Lower leg skin (tissue), 4 donors: ENCODE data around the gene MAP4K1. TPM values are rescaled to one million over a fixed set of nuclear protein-coding genes. Genes with fewer than 3 reads are reported as not detected.
"Not testable (repeated sequence)": the region's sequence is repeated elsewhere in the genome, so short reads cannot be mapped to it uniquely, and the experiment has no call there.

Experiments used
- DNase-seq, 2 donors: peaks; one replicate each; pipeline ENCODE4 v3.0.0-alpha.2; 2019; ENCODE audit warnings: low spot score in 2 of 2
- H3K4me3 ChIP-seq: fragments of 200-600 bp; sonication (generic); 2 replicates; pipeline ENCODE4 v1.5.1; 2017; ENCODE audit warnings: mild to moderate bottlenecking, low read depth; ENCODE audit not compliant: poor library complexity, severe bottlenecking
- CTCF ChIP-seq, 3 donors: fragments of 450-650 bp; IDR thresholded peaks; one replicate each; pipeline ENCODE4 v1.5.1; 2016; ENCODE audit warnings: antibody characterized with exemption in 3 of 3, mild to moderate bottlenecking in 3 of 3, moderate library complexity in 2 of 3
- POLR2A ChIP-seq, 2 donors: fragments of 450-650 bp; IDR thresholded peaks; one replicate each; pipeline ENCODE4 v1.6.1; 2016 to 2017; ENCODE audit warnings: antibody characterized with exemption in 2 of 2, mild to moderate bottlenecking in 1 of 2, moderate library complexity in 1 of 2
- WGBS, 2 donors: methylation state at CpG; one replicate each; pipeline ENCODE4 v1.1.5; 2018; 5-methylcytosine and 5-hydroxymethylcytosine counted together
- intact Hi-C: fragments of 100-400 bp; cut with DNase I; formaldehyde crosslinking; loops from one replicate; pipeline ENCODE4 v1.15.0; 2023; ENCODE audit warnings: low total_unique reads
- total RNA-seq, 4 donors: library from RNA; depleted of rRNA; stranded (reverse); fragments of >200 nt; gene quantifications; one replicate each; pipeline ENCODE4 v1.1.0, GENCODE V29; 2016

Gene MAP4K1
- total RNA-seq, 4 donors from 2014 or later = 0.80 to 9.8 (median 5.6) TPM

GRCh38 chr19:38615007-38615581 lies 2.7 kb downstream of the MAP4K1 start:
- TF ChIP-seq CTCF (IDR thresholded peaks at IDR 0.05) (no peak), POLR2A (IDR thresholded peaks at IDR 0.05) (no peak)
- no peak for DNase-seq
- 74 to 82% methylated on average over 7 of the region's 7 CpGs for WGBS, 2 donors
- intact Hi-C loops = loop anchor here (10.0 kb wide), 1 partner anchor 100 kb away; no protein-coding TSS in a partner anchor
- H3K4me3 ChIP-seq = no peak overlapping the region

- intact Hi-C loops = loop anchor here (10.0 kb wide), 1 partner anchor 99 kb away; no protein-coding TSS in a partner anchor
- 78 to 85% methylated on average over 3 of the region's 3 CpGs for WGBS, 2 donors
- H3K4me3 ChIP-seq = no peak overlapping the region
- DNase-seq = no peak
- TF ChIP-seq CTCF (IDR thresholded peaks at IDR 0.05) (no peak), POLR2A (IDR thresholded peaks at IDR 0.05) (no peak)
Observed at GRCh38 chr19:38614289-38614688, 3.5 kb downstream of the MAP4K1 start.

- no peak overlapping the region for H3K4me3 ChIP-seq
- WGBS, 2 donors = 71 to 80% methylated on average over 6 of the region's 6 CpGs
- TF ChIP-seq POLR2A (IDR thresholded peaks at IDR 0.05) (no peak), CTCF (IDR thresholded peaks at IDR 0.05) (no peak)
- intact Hi-C loops = no loop called here
- no peak for DNase-seq
Observed at GRCh38 chr19:38606131-38606530, 11.6 kb downstream of the MAP4K1 start.

GRCh38 chr19:38602856-38603255 lies 14.9 kb downstream of the MAP4K1 start:
- DNase-seq, intact Hi-C loops, H3K4me3 ChIP-seq: not testable (repeated sequence)
- WGBS, 2 donors = 92 to 93% methylated on average over 5 of the region's 5 CpGs

GRCh38 chr19:38599722-38600121 lies 18.0 kb downstream of the MAP4K1 start:
- TF ChIP-seq CTCF (IDR thresholded peaks at IDR 0.05) (no peak), POLR2A (IDR thresholded peaks at IDR 0.05) (no peak)

GRCh38 chr19:38597075-38597474 lies 20.7 kb downstream of the MAP4K1 start:
- TF ChIP-seq CTCF (IDR thresholded peaks at IDR 0.05) = no peak
- no peak for TF ChIP-seq POLR2A (IDR thresholded peaks at IDR 0.05)
- DNase-seq = no peak
- 71 to 83% methylated on average over 11 of the region's 11 CpGs for WGBS, 2 donors
- intact Hi-C loops = no loop called here
- H3K4me3 ChIP-seq = no peak overlapping the region

More at GRCh38 chr19:38599722-38600121, 18.0 kb downstream of the MAP4K1 start:
- WGBS, 2 donors = 87 to 92% methylated on average over 11 of the region's 11 CpGs
- no peak for DNase-seq
- no peak overlapping the region for H3K4me3 ChIP-seq
- intact Hi-C loops = no loop called here
